Mesendoderm (in vitro differentiated cells): Measurements from ENCODE around the gene P2RX4.

Source experiments
- DNase-seq: peaks from one replicate; pipeline ENCODE4 v3.0.0; 2013
- H2AK5ac ChIP-seq: 2 replicates; pipeline ENCODE4 v1.6.1; 2013; ENCODE audit warnings: low read length, inconsistent platforms
- H2BK120ac ChIP-seq: 2 replicates; pipeline ENCODE4 v1.6.1; 2013; ENCODE audit warnings: low read depth, mild to moderate bottlenecking, low read length, moderate library complexity, mixed read lengths
- H2BK15ac ChIP-seq: replicated peaks from 2 replicates; pipeline ENCODE4 v1.6.1; 2013; ENCODE audit warnings: low read depth, mild to moderate bottlenecking, moderate library complexity
- H2BK5ac ChIP-seq: 2 replicates; pipeline ENCODE4 v1.6.1; 2013; ENCODE audit warnings: low read length, inconsistent platforms
- H3K18ac ChIP-seq: 2 replicates; pipeline ENCODE4 v1.6.1; 2013; ENCODE audit warnings: mild to moderate bottlenecking, low read length, mixed read lengths
- H3K23ac ChIP-seq: one replicate; pipeline ENCODE4 v1.6.1; 2013; ENCODE audit warnings: low read length
- H3K27ac ChIP-seq: 2 replicates; pipeline ENCODE4 v1.5.1; 2013; ENCODE audit warnings: low read depth, mild to moderate bottlenecking, inconsistent platforms, low read length, moderate library complexity
- H3K27me3 ChIP-seq: 2 replicates; pipeline ENCODE4 v1.6.1; 2013; ENCODE audit warnings: low read length, control low read depth, mild to moderate bottlenecking, inconsistent platforms; ENCODE audit not compliant: insufficient read depth, poor library complexity
- H3K36me3 ChIP-seq: 2 replicates; pipeline ENCODE4 v1.6.1; 2013; ENCODE audit warnings: low read length, inconsistent platforms; ENCODE audit not compliant: control insufficient read depth, insufficient read depth
- H3K4ac ChIP-seq: one replicate; pipeline ENCODE4 v1.6.1; 2013; ENCODE audit warnings: low read depth, mild to moderate bottlenecking, low read length, moderate library complexity
- H3K4me1 ChIP-seq: 2 replicates; pipeline ENCODE4 v1.6.1; 2013; ENCODE audit warnings: low read depth, low read length, inconsistent platforms; ENCODE audit not compliant: control insufficient read depth
- H3K4me2 ChIP-seq: 2 replicates; pipeline ENCODE4 v1.6.1; 2013; ENCODE audit warnings: low read length
- H3K4me3 ChIP-seq: 2 replicates; pipeline ENCODE4 v1.5.1; 2013; ENCODE audit warnings: mild to moderate bottlenecking, low read length
- H3K56ac ChIP-seq: one replicate; pipeline ENCODE4 v1.6.1; 2013; ENCODE audit warnings: low read length
- H3K79me1 ChIP-seq: 2 replicates; pipeline ENCODE4 v1.6.1; 2013; ENCODE audit warnings: low read length, inconsistent platforms
- H3K79me2 ChIP-seq: 2 replicates; pipeline ENCODE4 v1.6.1; 2013; ENCODE audit warnings: mild to moderate bottlenecking, low read length; ENCODE audit not compliant: control insufficient read depth, insufficient read depth
- H3K9ac ChIP-seq: 2 replicates; pipeline ENCODE4 v1.6.1; 2013; ENCODE audit warnings: low read length, inconsistent platforms
- H4K5ac ChIP-seq: one replicate; pipeline ENCODE4 v1.6.1; 2013; ENCODE audit warnings: low read length
- H4K8ac ChIP-seq: one replicate; pipeline ENCODE4 v1.6.1; 2013; ENCODE audit warnings: low read depth, mild to moderate bottlenecking, control low read depth, low read length, moderate library complexity
- WGBS: extraction: QIAGEN DNeasy Blood & Tissue Kit; methylation state at CpG from one replicate; pipeline ENCODE4 v1.1.7; 2013; ENCODE audit warnings: low lambda C conversion rate, missing lambda C conversion rate; ENCODE audit not compliant: insufficient coverage; ENCODE audit errors: extremely low coverage; 5-methylcytosine and 5-hydroxymethylcytosine counted together

The P2RX4 gene

GRCh38 chr12:121212875-121213274 is 2.9 kb downstream of the P2RX4 start:
- H3K27me3 ChIP-seq = no peaks in the 10 kb centered on the region
- no peak overlapping the region for H3K18ac ChIP-seq
- H3K4me3 ChIP-seq = no peak overlapping the region

DNA sequence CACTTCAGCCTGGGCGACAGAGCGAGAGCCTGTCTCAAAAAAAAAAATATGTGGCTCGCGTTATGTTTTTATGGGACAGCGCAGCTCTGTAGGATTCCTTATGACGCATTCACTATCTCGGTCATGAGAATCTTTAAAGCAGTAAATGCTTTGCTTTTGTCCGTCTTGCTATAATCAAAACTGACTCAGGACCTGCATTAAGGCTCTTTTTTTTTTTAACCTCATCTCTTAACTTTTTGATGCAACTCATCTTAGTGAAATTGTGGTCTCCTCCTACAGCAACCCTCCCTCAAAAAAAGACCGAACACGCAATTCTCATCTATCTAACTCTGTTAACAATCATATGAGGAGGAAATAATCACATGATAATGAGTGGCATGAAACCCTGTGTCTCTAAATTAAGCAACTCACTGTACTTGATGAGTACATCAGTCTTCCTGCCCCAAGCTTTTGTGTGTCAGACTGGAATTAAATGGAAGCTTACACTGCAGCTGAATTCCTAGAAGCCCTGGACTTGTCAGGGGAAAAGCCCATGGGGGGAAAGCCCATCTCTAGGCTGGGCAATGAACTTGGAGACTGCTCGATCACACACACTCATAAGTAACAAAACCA is 4.3 kb downstream of the P2RX4 start:
- no peak overlapping the region for H3K9ac ChIP-seq
- DNase-seq = no peak
- no peak overlapping the region for H2AK5ac ChIP-seq
- H3K4me3 ChIP-seq = no peak overlapping the region
- peaks cover 3% of the 10 kb centered on the region for H3K4me1 ChIP-seq
- H3K4ac ChIP-seq = no peak overlapping the region
- no peak overlapping the region for H4K5ac ChIP-seq
- H3K79me1 ChIP-seq = no peaks in the 10 kb centered on the region
- H2BK120ac ChIP-seq = no peak overlapping the region
- no peak overlapping the region for H3K4me2 ChIP-seq
- no peak overlapping the region for H3K18ac ChIP-seq
- H3K56ac ChIP-seq = no peak overlapping the region
- no peak overlapping the region for H2BK15ac ChIP-seq
- no peaks in the 10 kb centered on the region for H3K27me3 ChIP-seq
- no peak overlapping the region for H2BK5ac ChIP-seq
- no peaks in the 10 kb centered on the region for H3K36me3 ChIP-seq
- H3K27ac ChIP-seq = no peak overlapping the region
- no peaks in the 10 kb centered on the region for H3K79me2 ChIP-seq
- no CpG with 5 or more reads among the region's 11 CpGs for whole genome bisulfite sequencing
- H3K23ac ChIP-seq = no peak overlapping the region
- no peak overlapping the region for H4K8ac ChIP-seq

More at GRCh38 chr12:121212875-121213274, 2.9 kb downstream of the P2RX4 start:
- H3K23ac ChIP-seq = no peak overlapping the region
- no peak overlapping the region for H3K27ac ChIP-seq
- no peak overlapping the region for H2BK5ac ChIP-seq
- no peak overlapping the region for H4K5ac ChIP-seq
- H3K9ac ChIP-seq = no peak overlapping the region
- H3K36me3 ChIP-seq = no peaks in the 10 kb centered on the region
- H4K8ac ChIP-seq = no peak overlapping the region
- no peak overlapping the region for H2BK15ac ChIP-seq
- no peak overlapping the region for H3K4ac ChIP-seq
- H3K4me2 ChIP-seq = no peak overlapping the region
- WGBS = no CpG with 5 or more reads among the region's 5 CpGs
- no peak overlapping the region for H2AK5ac ChIP-seq
- H2BK120ac ChIP-seq = no peak overlapping the region
- H3K79me1 ChIP-seq = no peaks in the 10 kb centered on the region
- H3K4me1 ChIP-seq = peaks cover 3% of the 10 kb centered on the region
- no peak for DNase-seq
- H3K56ac ChIP-seq = no peak overlapping the region
- no peaks in the 10 kb centered on the region for H3K79me2 ChIP-seq

DNA sequence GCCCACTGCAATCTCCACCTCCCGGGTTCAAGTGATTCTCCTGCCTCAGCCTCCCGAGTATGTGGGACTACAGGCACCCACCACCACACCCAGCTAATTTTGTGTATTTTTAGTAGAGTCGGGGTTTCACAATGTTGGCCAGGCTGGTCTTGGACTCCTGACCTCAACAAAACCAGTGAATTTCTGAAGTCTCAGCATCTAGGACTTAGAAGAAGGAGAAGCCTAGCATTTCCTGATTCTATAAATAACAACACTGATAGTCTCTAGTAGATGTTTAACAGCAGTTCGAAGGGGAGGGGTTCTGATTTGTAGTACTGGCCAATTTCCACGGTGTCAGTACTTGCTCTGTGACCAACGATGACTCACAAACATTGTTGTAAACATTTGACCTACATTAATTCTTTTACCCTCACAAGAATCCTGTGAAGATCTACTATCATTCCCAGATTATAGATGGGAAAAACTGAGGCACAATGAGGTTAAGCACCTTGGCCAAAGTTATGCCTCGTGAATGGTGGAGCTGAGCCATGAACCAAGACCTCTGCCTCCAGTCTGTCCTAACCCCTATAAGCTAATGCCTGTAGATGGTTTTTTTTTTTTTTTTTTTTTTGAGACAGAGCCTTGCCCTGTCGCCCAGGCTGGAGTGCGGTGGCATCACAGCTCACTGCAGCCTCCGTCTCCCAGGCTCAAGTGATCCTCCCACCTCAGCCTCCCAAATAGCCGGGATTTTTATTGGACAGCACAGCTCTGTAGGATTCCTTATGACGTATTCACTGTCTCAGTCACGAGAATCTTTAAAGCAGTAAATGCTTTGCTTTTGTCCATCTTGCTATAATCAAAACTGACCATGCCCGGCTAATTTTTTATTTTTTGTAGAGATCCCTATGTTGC is 5.2 kb downstream of the P2RX4 start:
- no CpG with 5 or more reads among the region's 14 CpGs for WGBS
- no peak overlapping the region for H4K5ac ChIP-seq
- no peak overlapping the region for H3K4me3 ChIP-seq
- no peak overlapping the region for H2BK120ac ChIP-seq
- H3K79me1 ChIP-seq = no peaks in the 10 kb centered on the region
- DNase-seq = no peak
- H3K79me2 ChIP-seq = no peaks in the 10 kb centered on the region
- no peak overlapping the region for H3K9ac ChIP-seq
- no peak overlapping the region for H3K23ac ChIP-seq
- no peak overlapping the region for H2AK5ac ChIP-seq
- H3K18ac ChIP-seq = no peak overlapping the region
- no peak overlapping the region for H4K8ac ChIP-seq
- no peak overlapping the region for H3K4me2 ChIP-seq
- no peak overlapping the region for H3K27ac ChIP-seq
- no peaks in the 10 kb centered on the region for H3K36me3 ChIP-seq
- peaks cover 3% of the 10 kb centered on the region for H3K4me1 ChIP-seq
- no peaks in the 10 kb centered on the region for H3K27me3 ChIP-seq
- no peak overlapping the region for H2BK15ac ChIP-seq
- H3K4ac ChIP-seq = no peak overlapping the region
- H2BK5ac ChIP-seq = no peak overlapping the region
- H3K56ac ChIP-seq = no peak overlapping the region

- no peak overlapping the region for H3K9ac ChIP-seq
- H3K4me3 ChIP-seq = no peak overlapping the region
- H3K79me2 ChIP-seq = no peaks in the 10 kb centered on the region
- H3K23ac ChIP-seq = no peak overlapping the region
- H3K79me1 ChIP-seq = no peaks in the 10 kb centered on the region
- no peak overlapping the region for H4K8ac ChIP-seq
- no peak overlapping the region for H2BK15ac ChIP-seq
- no peak overlapping the region for H2BK120ac ChIP-seq
- no peak overlapping the region for H3K27ac ChIP-seq
- H4K5ac ChIP-seq = no peak overlapping the region
- H3K4me2 ChIP-seq = no peak overlapping the region
- no peak overlapping the region for H3K4ac ChIP-seq
- no peaks in the 10 kb centered on the region for H3K4me1 ChIP-seq
- no peak overlapping the region for H3K18ac ChIP-seq
- WGBS = no CpG with 5 or more reads among the region's 4 CpGs
- no peak for DNase-seq
- no peak overlapping the region for H2BK5ac ChIP-seq
- no peaks in the 10 kb centered on the region for H3K27me3 ChIP-seq
- H3K56ac ChIP-seq = no peak overlapping the region
- H3K36me3 ChIP-seq = no peaks in the 10 kb centered on the region
- no peak overlapping the region for H2AK5ac ChIP-seq
Observed at GRCh38 chr12:121216102-121216501, 6.2 kb downstream of the P2RX4 start.

- no peak overlapping the region for H2BK15ac ChIP-seq
- no peak overlapping the region for H4K8ac ChIP-seq
- no peak overlapping the region for H2BK120ac ChIP-seq
- no peak overlapping the region for H3K4me2 ChIP-seq
- no peak overlapping the region for H3K9ac ChIP-seq
- no peak overlapping the region for H2BK5ac ChIP-seq
- no peaks in the 10 kb centered on the region for H3K4me1 ChIP-seq
- H3K36me3 ChIP-seq = no peaks in the 10 kb centered on the region
- no peaks in the 10 kb centered on the region for H3K79me1 ChIP-seq
- no peak overlapping the region for H3K23ac ChIP-seq
- no peak overlapping the region for H3K27ac ChIP-seq
- no peak for DNase-seq
- H3K56ac ChIP-seq = no peak overlapping the region
- no peak overlapping the region for H2AK5ac ChIP-seq
- no peak overlapping the region for H3K4me3 ChIP-seq
- no peaks in the 10 kb centered on the region for H3K27me3 ChIP-seq
- H3K4ac ChIP-seq = no peak overlapping the region
- no peak overlapping the region for H4K5ac ChIP-seq
- H3K79me2 ChIP-seq = no peaks in the 10 kb centered on the region
- no peak overlapping the region for H3K18ac ChIP-seq
- WGBS = no CpG with 5 or more reads among the region's 8 CpGs
Observed at GRCh38 chr12:121217063-121217462, 7.1 kb downstream of the P2RX4 start.
